CD4-positive, alpha-beta T cell treated with Interleukin-15 for 1 hour (primary cell): ENCODE results near the gene TTC19.
"Not testable (repeated sequence)": the region's sequence is repeated elsewhere in the genome, so short reads cannot be mapped to it uniquely, and the experiment has no call there.

ENCODE experiments used
- DNase-seq: peaks from one replicate; pipeline ENCODE4 v3.0.0-alpha.2; 2020

The TTC19 gene

DNA sequence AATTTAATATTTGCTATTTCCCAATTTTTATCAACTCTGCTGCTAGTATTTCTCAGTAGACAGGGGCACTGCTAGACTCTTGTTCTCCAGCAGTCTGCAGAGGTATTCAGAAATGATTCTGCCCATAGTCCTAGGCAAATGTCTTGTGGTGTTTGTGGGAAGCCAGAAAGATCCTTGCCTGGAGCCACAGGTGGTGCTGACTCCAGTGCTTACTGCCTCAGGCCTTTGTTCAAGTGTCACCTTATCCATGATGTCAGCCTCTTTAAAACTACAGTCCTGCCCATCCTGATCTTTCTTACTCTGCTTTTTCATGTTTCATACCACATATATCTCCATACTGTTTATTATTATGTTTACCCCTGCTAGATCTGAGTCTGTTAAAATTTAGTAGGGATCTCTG is 26.6 kb upstream of the TTC19 start:
- no peak for DNase-seq

DNA sequence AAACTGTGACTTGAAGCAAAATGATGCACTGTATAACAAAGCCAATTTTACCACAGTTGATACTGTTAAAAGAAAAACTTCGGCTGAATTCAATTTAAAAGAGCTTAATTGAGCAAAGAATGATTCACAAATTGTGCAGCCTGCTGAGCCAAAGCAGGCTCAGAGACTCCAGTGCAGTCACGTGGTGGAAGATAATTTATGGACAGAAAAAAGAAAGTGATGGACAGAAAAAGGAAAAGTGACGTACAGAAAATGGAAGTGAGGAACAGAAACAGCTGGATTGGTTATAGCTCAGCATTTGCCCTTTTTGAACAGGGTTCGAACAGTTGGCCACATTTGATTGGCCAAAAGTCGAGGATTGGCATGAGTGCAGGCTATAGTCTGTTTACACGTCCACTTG is 25.8 kb upstream of the TTC19 start:
- no peak for DNase-seq

DNA sequence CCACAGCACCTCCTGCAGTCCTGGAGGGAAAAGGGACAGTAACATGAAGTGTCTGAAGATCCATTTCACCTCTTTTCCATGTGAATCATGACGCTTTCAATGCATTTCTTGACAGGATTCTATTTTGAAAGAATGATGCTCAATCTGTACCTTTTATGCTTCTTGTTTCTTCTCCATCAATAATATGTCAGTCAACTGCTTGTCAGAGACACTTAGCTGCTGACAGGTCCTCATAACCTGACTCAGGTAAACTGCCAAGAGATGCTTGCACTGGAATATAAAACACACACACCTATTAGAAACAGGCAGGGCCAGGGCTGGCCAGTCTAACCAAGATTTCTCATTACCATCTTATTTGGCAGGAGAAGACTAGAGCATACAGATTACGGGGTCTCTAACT is 21.7 kb upstream of the TTC19 start:
- DNase-seq: no peak

DNA sequence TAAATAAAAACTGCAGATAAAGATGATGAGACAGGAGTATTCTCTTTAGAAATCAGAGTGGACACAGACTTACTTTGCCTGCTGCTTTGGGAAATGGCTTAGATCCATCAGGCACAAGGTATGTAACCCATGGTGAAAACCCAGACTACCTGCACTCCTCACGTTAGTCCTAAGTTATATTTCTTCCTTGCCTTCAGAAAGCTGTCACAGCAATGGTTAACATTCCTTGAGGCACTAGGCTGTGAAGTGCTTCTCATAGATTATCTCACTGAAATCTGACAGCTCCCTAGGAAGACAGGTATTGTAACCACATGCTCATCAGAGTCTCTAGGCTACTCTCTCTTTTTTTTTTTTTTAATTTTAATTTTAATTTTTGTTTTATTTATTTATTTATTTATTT is 21.0 kb upstream of the TTC19 start:
- no peak for DNase-seq

DNA sequence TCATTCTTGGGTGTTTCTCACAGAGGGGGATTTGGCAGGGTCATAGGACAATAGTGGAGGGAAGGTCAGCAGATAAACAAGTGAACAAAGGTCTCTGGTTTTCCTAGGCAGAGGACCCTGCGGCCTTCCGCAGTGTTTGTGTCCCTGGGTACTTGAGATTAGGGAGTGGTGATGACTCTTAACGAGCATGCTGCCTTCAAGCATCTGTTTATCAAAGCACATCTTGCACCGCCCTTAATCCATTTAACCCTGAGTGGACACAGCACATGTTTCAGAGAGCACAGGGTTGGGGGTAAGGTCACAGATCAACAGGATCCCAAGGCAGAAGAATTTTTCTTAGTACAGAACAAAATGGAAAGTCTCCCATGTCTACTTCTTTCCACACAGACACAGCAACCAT is 20.6 kb upstream of the TTC19 start:
- not testable (repeated sequence) for DNase-seq

DNA sequence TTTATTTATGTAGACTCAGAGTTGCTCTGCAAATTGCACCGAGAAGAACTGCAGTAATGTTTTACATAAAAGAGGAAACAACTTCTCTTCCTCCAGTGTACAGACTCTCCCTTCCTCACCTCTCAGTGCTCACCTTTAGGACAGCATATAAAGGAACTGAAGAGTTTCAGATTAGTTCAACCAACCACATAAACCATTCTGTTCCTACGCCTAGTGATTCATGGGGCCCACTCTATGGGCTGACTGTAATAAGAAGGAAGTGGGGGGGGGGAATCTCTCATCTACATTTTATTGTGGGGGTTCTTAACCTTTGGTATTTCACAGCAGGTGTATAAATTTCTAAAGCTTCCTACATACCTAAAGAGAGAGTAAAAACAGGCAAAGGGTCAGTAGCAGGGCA is 18.4 kb upstream of the TTC19 start:
- no peak for DNase-seq

DNA sequence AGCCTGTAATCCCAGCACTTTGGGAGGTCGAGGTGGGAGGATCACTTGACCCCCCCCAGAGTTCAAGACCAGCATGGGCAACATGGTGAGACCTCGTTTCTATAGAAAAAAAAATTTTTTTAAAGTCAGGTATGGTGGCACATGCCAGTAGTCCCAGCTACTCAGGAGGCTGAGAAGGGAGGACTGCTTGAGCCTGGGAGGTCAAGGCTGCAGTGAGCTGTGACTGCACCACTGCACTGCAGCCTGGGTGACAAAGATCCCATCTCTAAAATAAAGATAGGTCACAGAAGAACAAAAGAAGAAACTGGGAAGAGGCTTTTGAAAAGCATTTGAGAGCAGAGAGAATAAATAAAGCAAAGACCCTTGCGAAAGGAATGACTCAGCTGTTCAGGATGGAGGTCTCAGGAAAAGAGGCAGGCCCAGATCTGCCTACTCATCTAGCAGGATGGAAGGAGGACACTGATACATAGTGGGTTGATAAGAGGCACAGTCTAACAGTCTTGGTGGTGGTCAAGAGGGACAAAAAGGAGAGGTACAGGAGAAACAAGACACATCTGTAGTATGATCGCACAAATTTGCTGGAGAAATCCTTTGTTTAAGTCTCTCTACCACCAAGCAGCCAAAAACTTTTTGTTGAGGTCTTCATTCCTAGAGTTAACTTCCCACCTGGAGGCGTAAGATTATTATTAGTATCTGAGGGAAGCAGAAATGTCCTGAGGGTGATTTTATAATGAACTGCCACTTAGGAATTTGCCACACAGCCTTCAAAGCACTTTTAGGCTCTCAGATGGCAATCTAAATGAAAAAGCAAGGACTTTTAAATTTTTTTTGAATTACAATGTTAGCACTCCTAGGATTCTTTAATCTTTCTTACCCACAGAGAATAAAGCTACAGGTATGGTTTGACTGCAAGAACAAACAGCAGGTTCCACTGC is 17.7 kb upstream of the TTC19 start:
- no peak for DNase-seq

DNA sequence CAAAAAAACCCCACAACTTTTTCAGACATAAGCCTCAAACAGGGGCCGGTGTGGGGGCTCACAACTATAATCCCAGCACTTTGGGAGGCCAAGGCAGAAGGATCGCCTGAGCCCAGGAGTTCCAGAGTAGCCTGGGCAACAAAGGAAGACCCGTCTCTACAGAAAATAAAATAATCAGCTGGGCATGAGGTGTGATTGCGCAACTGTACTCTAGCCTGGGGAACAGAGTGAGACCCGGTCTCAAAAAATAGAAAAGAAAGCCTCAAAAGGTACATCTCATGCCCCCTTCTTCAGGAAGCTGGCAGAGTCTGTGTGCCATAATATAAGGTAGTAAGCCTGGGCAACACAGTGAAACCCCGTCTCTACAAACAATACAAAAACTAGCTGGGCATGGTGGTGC is 3.3 kb upstream of the TTC19 start:
- DNase-seq: no peak

DNA sequence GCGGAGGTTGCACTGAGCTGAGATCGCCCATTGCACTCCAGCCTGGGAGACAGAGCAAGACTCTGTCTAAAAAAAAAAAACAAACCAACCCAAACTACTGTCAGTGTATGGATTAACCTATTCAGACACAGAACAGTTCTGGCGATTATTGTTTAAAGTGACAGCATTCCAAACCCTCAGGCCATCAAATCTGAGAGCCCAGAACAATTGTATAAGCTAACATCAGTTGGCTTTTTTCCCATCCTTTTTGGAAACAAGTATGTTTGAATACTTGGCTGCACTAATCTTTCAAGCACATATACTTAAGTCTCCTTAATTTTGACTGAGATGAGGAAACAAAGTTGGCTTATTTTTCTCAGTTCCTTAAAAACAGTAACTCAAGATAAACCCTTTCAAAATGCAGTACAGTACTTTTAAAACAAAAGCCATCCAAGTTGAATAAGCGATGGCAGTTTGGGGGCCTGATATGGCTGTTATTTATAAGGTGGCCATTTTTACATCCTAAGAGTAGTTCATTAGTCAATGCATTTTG is 1.5 kb upstream of the TTC19 start:
- DNase-seq: no peak

DNA sequence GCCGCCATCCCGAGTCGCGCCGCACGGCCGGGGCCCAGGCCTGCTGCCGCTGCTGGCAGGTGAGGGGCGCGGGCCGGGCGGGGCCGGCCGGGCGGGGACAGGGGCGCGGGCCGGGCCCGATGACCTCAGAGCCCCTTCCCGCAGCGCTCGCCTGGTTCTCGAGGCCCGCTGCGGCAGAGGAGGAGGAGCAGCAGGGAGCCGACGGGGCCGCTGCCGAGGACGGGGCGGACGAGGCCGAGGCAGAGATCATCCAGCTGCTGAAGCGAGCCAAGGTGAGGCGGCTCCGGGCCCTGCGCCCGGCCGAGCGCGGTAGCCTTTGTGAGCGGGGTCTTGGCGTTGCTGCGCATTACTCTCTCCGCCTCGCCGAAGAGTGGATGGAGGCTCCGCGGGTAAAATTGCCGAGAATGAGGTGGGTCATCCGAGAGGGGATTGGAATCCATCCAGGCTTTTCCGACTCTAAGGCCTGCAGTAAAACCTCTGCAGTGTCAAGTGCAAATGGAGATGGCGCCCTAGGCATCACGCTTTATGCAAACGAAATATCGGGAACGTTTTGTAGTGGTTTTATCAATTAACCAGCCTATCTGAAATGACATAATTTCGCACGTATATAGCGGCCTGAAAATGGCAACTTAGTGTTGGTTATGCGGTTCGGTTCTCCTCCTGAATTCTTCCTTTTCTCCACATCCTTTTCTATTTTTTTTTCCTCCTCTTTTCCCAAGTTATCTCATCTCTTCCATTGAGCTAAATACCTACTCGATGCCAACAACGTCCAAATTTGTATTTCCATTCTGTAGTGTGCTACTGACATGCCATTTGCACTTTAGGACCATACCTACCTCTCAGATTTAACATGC is 577 bp downstream of the TTC19 start:
- DNase-seq: no peak

DNA sequence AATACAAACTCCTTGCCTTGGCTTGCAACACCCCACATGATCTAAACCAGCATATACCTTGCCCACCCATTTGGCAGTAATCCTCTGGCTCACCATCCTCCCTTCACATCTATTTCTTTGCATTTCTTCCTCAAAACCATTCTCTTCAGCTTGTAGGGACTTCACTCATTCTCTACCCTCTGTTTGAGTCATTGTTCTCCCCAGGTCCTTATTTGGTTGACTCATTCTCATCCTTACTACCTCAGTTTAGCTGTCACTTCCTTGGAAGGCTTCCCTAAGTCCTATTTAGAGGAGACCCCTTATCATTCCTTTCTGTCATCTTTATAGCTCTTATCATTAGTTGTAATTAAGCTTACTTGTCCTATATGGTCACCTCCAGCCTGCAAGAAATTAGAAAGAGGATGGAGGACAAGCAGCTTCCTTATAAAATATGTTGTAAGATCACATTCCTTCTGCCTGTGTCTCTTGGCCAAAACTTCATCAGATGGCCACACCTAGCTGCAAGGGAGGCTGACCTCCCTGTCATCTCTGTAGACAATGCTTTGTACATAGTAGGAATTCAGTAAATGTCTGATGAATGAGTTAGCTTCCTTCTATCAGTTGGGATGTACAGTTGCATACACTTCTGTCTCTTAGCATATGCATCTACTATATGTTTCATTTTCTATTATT is 1.7 kb downstream of the TTC19 start:
- no peak for DNase-seq

DNA sequence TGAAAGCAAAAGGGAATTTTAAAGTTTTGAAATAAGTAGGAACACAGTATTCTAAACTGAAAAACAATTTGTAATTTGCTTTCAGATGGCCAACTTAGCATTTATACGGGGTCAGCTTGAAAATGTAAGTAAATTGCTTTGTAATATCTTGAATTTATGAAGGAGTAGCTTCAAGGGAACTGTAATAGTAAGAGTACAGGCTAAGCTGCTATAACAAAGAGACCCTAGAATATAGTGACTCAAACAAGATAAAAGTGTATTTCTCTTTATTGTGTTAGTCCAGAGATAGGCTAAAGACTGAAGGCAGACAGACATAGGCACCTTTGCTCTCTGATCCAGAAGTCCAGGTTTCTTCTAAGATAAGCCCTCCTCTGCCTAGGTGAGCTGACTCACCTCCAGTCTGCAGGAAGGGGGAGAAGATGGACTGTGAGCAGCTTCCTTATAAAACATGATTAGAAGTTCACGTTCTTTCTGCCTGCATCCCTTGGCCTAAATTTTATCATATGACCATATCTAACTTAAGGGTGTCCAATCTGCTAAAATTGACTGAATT is 3.2 kb downstream of the TTC19 start:
- DNase-seq: no peak

DNA sequence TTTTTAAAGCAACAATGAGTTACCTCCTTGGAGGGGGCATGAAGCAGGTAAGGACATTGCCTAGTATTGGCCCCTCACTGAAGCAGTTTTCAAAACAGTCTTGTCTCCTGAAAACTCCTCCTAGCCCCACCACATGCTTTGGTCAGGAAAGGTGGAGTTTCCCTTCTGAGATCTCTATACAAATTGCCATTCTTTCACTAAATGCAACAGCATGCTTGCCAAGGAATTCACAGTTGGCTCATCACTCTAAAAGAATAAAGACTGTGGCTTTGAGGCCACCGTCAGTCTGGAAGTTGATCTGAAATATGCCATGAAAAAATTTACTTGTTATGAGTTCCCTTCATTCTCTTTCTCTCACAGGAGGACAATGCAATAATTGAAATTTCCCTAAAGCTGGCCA is 4.2 kb downstream of the TTC19 start:
- DNase-seq: no peak

DNA sequence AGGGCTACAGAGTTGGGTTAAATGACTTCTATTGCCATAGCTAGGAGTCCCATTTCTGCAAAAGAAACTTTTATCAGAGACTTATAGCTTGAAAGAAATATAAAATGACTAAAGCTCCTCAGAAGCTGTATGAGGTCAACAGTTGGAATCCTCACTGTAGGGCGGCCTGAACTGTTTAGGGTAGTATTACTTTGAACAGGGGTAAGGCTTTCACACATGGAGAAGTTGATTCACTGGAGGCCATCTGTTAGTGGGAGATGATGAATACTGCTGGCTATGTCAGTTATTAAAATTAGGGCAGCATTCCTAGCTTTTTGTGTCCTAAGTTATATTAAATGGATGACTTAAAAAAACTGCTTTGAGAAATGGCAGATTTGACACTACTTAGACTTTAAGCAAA is 6.0 kb downstream of the TTC19 start:
- DNase-seq: no peak

DNA sequence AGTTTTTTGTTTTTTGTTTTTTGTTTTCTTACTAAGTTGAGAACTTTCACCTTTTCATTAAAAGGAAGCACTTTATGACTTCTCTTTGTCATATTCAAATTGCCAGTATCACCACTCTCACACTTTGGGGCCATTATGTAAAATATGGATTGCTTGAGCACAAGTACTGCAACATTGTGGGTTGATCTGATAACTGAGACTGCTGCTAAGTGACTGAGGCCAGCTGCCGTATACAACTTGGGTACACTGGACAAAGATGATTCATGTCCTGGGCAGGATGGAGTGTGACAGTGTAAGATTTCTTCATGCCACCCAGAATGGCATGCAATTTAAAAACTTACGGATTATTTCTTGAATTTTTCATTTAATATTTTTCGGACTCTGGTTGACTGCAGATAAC is 7.8 kb downstream of the TTC19 start:
- DNase-seq: no peak

DNA sequence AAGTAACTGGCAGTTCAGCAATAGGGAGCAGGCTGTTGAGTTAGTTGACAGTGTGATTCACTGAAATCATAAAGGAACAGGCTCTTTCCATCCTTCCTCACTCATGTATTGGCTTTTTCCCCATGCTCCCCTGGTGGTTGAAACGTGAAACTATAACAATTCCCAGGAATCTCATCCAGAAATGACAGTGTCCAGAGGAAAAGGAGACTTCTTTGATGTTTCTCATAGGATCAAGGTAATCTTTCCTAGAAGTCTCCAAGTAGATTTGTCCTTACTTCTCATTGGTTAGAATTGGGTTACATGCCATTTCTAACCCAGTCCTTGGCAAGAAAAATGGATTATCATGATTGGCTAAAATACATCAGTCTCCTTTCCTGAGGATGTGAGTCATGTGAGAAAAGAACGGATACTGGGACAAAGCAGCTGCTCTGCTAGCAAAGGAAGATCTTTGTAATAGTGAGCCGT is 14.4 kb downstream of the TTC19 start:
- no peak for DNase-seq

DNA sequence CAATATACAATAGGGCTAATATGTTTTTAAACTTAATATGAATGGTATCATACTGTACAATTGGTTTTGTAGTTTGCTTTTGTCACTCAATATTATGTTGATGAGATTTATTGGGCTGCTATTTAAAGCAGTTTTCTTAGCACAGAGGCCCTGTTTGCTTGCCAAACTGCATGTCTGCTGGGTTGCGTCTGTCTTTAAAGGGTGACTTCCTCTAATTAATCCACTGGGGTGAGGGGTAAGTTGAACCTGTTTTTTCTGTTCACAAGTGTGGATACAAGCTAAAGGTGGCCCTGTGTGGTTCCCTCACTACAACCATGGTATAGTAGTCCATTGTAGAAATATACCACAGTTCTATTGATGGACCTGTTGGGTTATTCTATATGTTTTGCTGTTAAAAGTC is 19.7 kb downstream of the TTC19 start:
- no peak for DNase-seq

DNA sequence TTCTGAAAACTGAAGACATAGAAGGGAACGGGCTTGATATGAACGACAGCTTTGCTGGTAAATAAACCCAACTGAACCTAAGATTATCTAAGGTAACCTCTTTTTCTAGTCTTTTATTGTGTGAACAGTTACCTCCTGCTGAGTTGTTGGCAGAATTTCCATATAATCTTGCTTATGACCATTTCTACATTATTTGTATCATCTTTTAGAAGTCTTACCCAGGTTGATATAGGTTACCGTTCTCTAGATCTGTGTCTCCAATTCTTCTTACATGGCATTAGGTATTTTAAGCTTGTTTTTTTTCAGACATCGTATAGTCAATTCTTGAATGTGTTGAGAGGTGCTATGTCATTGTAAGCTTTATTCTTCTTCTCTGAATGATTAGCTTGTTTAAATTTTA is 24.3 kb downstream of the TTC19 start:
- no peak for DNase-seq

DNA sequence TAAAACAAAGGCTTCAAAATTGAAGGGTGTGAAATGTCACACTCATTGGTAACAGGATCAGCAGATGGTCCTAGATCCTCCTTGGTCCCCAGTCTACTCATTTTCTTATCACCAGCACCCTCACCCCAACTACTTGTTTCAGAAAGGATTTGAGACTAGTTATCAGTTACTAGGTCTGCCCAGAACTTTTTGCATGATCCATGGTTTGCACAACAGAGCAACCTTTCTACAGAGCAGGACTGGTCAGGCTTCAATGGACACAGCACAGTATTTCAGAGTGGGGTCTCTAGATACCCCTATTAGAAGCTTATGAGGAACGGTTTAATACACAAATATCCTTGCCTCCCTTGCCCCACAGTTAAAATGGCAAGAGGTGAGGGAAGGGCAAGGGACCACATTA is 25.6 kb downstream of the TTC19 start:
- no peak for DNase-seq

DNA sequence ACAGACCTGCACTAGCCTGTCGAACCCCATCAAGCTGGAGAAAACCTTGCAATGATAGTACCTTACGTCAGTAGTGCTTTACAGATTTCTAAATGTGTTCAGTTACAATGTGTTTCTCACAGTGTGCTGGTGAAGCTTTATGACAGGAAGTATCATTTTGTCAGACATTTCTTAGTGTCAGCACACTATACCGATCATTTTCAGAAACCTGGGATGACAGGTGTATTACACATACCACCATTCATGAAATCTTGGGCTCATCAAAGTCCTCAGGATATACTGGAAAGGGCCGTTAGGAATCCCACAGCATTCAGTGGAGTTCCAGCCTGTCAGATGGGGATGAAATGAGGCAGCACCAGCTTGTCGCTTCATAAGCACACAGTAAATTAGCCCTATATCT is 27.3 kb downstream of the TTC19 start:
- no peak for DNase-seq

DNA sequence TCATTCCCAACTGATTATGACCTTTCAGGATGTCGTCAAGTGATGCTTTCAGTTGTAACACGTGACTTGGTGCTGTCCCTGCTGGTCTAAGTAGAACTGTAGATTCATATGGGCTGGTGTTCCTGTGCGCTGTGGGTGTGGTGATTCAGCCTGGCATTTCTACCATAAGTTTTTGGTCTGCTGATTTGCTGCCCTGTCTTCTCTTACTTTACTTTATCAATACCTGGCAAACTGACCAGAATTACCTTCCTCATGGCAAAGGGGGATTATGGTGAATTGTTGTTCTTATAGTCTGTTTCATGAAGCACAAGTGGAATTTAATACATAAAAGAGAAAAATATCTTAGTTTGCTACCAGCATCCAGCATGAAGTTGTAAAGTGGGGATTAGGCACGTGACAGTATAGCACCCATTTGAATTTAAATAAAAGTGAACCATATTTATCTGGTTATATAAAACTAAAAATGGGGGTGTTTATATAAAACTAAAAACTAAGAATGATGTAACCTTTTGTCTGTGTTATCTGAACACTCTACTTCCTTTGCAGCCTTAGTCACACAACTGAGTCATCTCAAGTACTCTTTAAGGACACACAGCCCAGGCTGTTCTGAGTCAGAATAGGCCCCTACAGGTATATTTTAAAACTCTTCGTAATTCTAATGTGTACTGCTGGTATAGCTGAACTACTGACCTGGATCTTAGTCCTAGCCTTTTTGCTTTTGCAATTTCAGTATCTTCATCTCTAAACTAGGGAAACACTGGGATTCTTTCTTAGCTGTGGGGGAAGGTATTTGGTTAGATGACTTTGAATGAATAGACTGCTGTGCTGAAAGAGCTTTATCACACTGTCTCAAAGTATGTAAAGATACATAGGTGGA is 28.3 kb downstream of the TTC19 start:
- no peak for DNase-seq
